Neuronal stem cell (in vitro differentiated cells): ENCODE data around the gene TYW1.
"Not testable (repeated sequence)": the region's sequence is repeated elsewhere in the genome, so short reads cannot be mapped to it uniquely, and the experiment has no call there.

Experiments used
- DNase-seq: peaks from one replicate; pipeline ENCODE4 v3.0.0-alpha.2; 2013; ENCODE audit warnings: low spot score
- H2AFZ ChIP-seq: one replicate; pipeline ENCODE4 v1.6.1; 2013; ENCODE audit warnings: mild to moderate bottlenecking, low read length, inconsistent platforms
- H2AK5ac ChIP-seq: 2 replicates; pipeline ENCODE4 v1.6.1; 2013; ENCODE audit warnings: low read depth, mild to moderate bottlenecking, inconsistent platforms, low read length, moderate library complexity, mixed read lengths
- H2BK120ac ChIP-seq: 2 replicates; pipeline ENCODE4 v1.6.1; 2013; ENCODE audit warnings: low read depth, mild to moderate bottlenecking, inconsistent platforms, low read length, moderate library complexity, mixed read lengths
- H2BK12ac ChIP-seq: one replicate; pipeline ENCODE4 v1.6.1; 2013; ENCODE audit warnings: low read length, inconsistent platforms
- H2BK15ac ChIP-seq: 2 replicates; pipeline ENCODE4 v1.6.1; 2013; ENCODE audit warnings: mild to moderate bottlenecking, low read length, inconsistent platforms, mixed read lengths
- H2BK5ac ChIP-seq: one replicate; pipeline ENCODE4 v1.6.1; 2013; ENCODE audit warnings: inconsistent platforms, mild to moderate bottlenecking, low read length, moderate library complexity
- H3K14ac ChIP-seq: one replicate; pipeline ENCODE4 v1.6.1; 2013; ENCODE audit warnings: low read length, inconsistent platforms
- H3K18ac ChIP-seq: 2 replicates; pipeline ENCODE4 v1.6.1; 2013; ENCODE audit warnings: low read length, inconsistent platforms
- H3K23ac ChIP-seq: 2 replicates; pipeline ENCODE4 v1.6.1; 2013; ENCODE audit warnings: low read depth, mild to moderate bottlenecking, mixed read lengths, low read length, inconsistent platforms; ENCODE audit not compliant: poor library complexity
- H3K27ac ChIP-seq: replicated peaks from 3 replicates; pipeline ENCODE4 v1.5.1; 2013; ENCODE audit warnings: low read length, inconsistent platforms
- H3K27me3 ChIP-seq, 3 experiments: 2 replicates each; pipeline ENCODE4 v1.6.1; 2013; ENCODE audit warnings: low read length in 3 of 3, mild to moderate bottlenecking in 2 of 3, inconsistent platforms in 1 of 3, low read depth in 1 of 3, mixed read lengths in 1 of 3, moderate library complexity in 1 of 3; ENCODE audit not compliant: control insufficient read depth in 3 of 3, insufficient read depth in 3 of 3
- H3K36me3 ChIP-seq, 2 donors: replicated peaks in 1 of 2; 2 replicates each; pipeline ENCODE4 v1.6.1; 2013; ENCODE audit warnings: low read length in 2 of 2; ENCODE audit not compliant: control insufficient read depth in 2 of 2, insufficient read depth in 2 of 2
- H3K4ac ChIP-seq: 2 replicates; pipeline ENCODE4 v1.6.1; 2013; ENCODE audit warnings: inconsistent platforms, mild to moderate bottlenecking, low read length, moderate library complexity
- H3K4me1 ChIP-seq, 2 donors: 1 replicate in 1 of 2; 2 replicates in 1 of 2; pipeline ENCODE4 v1.6.1; 2013; ENCODE audit warnings: low read length in 2 of 2, low read depth in 1 of 2; ENCODE audit not compliant: control insufficient read depth in 2 of 2, insufficient read depth in 1 of 2
- H3K4me2 ChIP-seq: one replicate; pipeline ENCODE4 v1.6.1; 2013; ENCODE audit warnings: mild to moderate bottlenecking, low read length, inconsistent platforms; ENCODE audit not compliant: insufficient read depth, poor library complexity, severe bottlenecking
- H3K4me3 ChIP-seq, 2 donors: 2 replicates each; pipeline ENCODE4 v1.5.1; 2013; ENCODE audit warnings: low read length in 2 of 2, mild to moderate bottlenecking in 2 of 2, inconsistent platforms in 1 of 2, moderate library complexity in 1 of 2
- H3K79me1 ChIP-seq: one replicate; pipeline ENCODE4 v1.6.1; 2013; ENCODE audit warnings: low read depth, mild to moderate bottlenecking, inconsistent platforms, low read length, moderate library complexity
- H3K9ac ChIP-seq: one replicate; pipeline ENCODE4 v1.6.1; 2013; ENCODE audit warnings: mild to moderate bottlenecking, low read depth, low read length, inconsistent platforms; ENCODE audit not compliant: poor library complexity
- H3K9me3 ChIP-seq, 2 donors: replicated peaks in 1 of 2; 2 replicates each; pipeline versions ENCODE3 to v1.6.1; 2013; ENCODE audit warnings: low read length in 2 of 2, mild to moderate bottlenecking in 2 of 2, inconsistent platforms in 1 of 2, low read depth in 1 of 2, mixed read lengths in 1 of 2, moderate library complexity in 1 of 2; ENCODE audit not compliant: control insufficient read depth in 2 of 2, insufficient read depth in 1 of 2
- H4K8ac ChIP-seq: one replicate; pipeline ENCODE4 v1.6.1; 2013; ENCODE audit warnings: low read depth, mild to moderate bottlenecking, inconsistent platforms, low read length, moderate library complexity
- H4K91ac ChIP-seq: one replicate; pipeline ENCODE4 v1.6.1; 2013; ENCODE audit warnings: low read length, low read depth, mild to moderate bottlenecking, inconsistent platforms; ENCODE audit not compliant: poor library complexity
- WGBS, 2 donors: extraction: QIAGEN DNeasy Blood & Tissue Kit; methylation state at CpG; one replicate each; pipeline ENCODE4 v1.1.7; 2013; ENCODE audit warnings: missing lambda C conversion rate in 2 of 2, mixed read lengths in 1 of 2; ENCODE audit not compliant: insufficient read length in 2 of 2, insufficient replicate concordance in 1 of 2; ENCODE audit errors: extremely low coverage in 2 of 2; 5-methylcytosine and 5-hydroxymethylcytosine counted together

Gene TYW1

DNA sequence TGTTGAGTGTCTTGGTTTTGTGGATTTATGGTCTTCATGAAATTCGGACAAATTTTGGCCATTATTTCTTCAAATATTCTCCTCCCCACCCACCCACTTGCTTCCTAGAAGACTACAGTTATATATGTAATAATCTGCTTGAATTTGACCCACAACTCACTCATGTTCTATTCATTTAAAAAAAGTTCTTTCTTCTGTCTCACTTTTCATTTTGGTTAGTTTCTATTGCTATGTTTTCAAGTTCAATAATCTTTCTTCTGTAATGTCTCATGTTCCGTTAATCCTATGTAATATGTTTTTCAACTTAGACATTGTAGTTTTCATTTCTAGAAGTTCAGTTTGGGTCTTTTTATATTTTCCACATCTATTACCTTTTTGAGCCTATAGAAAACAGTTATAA, 55.5 kb downstream of the TYW1 start:
- no CpG with 5 or more reads among the region's 2 CpGs for WGBS, 2 donors
- not testable (repeated sequence) for H3K4me2 ChIP-seq, H2BK120ac ChIP-seq, H4K8ac ChIP-seq, H3K18ac ChIP-seq, DNase-seq, H3K4me3 ChIP-seq, H3K4me1 ChIP-seq, H2BK5ac ChIP-seq, H2AK5ac ChIP-seq, H3K27ac ChIP-seq, H3K23ac ChIP-seq, H2BK15ac ChIP-seq, H4K91ac ChIP-seq, H2AFZ ChIP-seq, H3K9ac ChIP-seq, H3K27me3 ChIP-seq, H3K9me3 ChIP-seq, H3K14ac ChIP-seq, H3K4ac ChIP-seq, H2BK12ac ChIP-seq, H3K79me1 ChIP-seq
- H3K36me3 ChIP-seq = peaks cover 0 to 16% of the 10 kb centered on the region in 2 donors

DNA sequence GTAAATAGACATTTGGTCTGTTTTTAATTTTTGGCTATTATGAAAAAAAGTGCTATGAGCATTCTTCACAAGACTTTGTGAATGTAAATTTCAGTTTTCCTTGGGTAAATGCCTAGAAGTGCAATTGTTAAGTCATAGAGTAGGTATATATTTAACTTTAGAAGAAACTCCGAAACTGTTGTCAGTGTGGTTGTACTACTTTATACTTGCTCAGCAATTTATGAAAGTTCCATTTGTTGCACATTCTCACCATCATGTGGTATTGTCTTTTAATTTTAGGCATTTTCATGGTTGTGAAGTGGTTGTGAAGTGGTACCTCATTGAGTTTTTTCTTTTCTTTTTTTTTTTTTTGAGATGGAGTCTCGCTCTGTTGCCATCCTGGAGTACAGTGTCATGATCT, 60.0 kb downstream of the TYW1 start:
- no peak overlapping the region for H2BK12ac ChIP-seq
- H3K9ac ChIP-seq = no peak overlapping the region
- no peak overlapping the region for H2AFZ ChIP-seq
- H3K23ac ChIP-seq = no peak overlapping the region
- H3K9me3 ChIP-seq = no peaks in the 10 kb centered on the region
- no peaks in the 10 kb centered on the region for H3K27me3 ChIP-seq
- no CpG with 5 or more reads among the region's 2 CpGs for WGBS, 2 donors
- no peak overlapping the region for H3K4me3 ChIP-seq
- no peak overlapping the region for H2AK5ac ChIP-seq
- no peak overlapping the region for H2BK15ac ChIP-seq
- no peaks in the 10 kb centered on the region for H3K4me1 ChIP-seq
- no peak for DNase-seq
- no peak overlapping the region for H4K8ac ChIP-seq
- no peak overlapping the region for H3K27ac ChIP-seq
- H4K91ac ChIP-seq = no peak overlapping the region
- H3K79me1 ChIP-seq = no peaks in the 10 kb centered on the region
- H3K18ac ChIP-seq = no peak overlapping the region
- no peak overlapping the region for H2BK5ac ChIP-seq
- peaks cover 0 to 11% of the 10 kb centered on the region in 2 donors for H3K36me3 ChIP-seq
- H3K14ac ChIP-seq = no peak overlapping the region
- H2BK120ac ChIP-seq = no peak overlapping the region
- no peak overlapping the region for H3K4me2 ChIP-seq
- no peak overlapping the region for H3K4ac ChIP-seq

- not testable (repeated sequence) for H3K27me3 ChIP-seq, H2BK12ac ChIP-seq, H3K4me2 ChIP-seq, H3K18ac ChIP-seq, DNase-seq, H4K8ac ChIP-seq, H3K79me1 ChIP-seq, H3K27ac ChIP-seq, H2AFZ ChIP-seq, H3K4ac ChIP-seq, H3K9me3 ChIP-seq, H3K9ac ChIP-seq, H3K4me3 ChIP-seq, H2AK5ac ChIP-seq, H3K36me3 ChIP-seq, H2BK15ac ChIP-seq, H3K14ac ChIP-seq, H4K91ac ChIP-seq, H3K23ac ChIP-seq, H2BK5ac ChIP-seq, H3K4me1 ChIP-seq, H2BK120ac ChIP-seq
- no CpG with 5 or more reads among the region's 4 CpGs for WGBS, 2 donors
Observed at GRCh38 chr7:67061321-67061720, 64.7 kb downstream of the TYW1 start.

GRCh38 chr7:67062802-67063201, 66.2 kb downstream of the TYW1 start:
- H2BK120ac ChIP-seq, H4K8ac ChIP-seq, H2AFZ ChIP-seq, H3K27me3 ChIP-seq, H3K4me1 ChIP-seq, H3K9me3 ChIP-seq, H4K91ac ChIP-seq, H2BK5ac ChIP-seq, H3K79me1 ChIP-seq, H2BK12ac ChIP-seq, H3K18ac ChIP-seq, H3K23ac ChIP-seq, H3K9ac ChIP-seq, H3K4me3 ChIP-seq, H3K27ac ChIP-seq, DNase-seq, H3K4ac ChIP-seq, H3K14ac ChIP-seq, H3K4me2 ChIP-seq, H3K36me3 ChIP-seq, H2AK5ac ChIP-seq, H2BK15ac ChIP-seq: not testable (repeated sequence)
- WGBS, 2 donors = no CpG with 5 or more reads among the region's 1 CpG
